ENCODE measurements around the gene LTBP4. TPM values are rescaled to one million over a fixed set of nuclear protein-coding genes. Genes with fewer than 3 reads are reported as not detected.
A peak's percentile ranks its signal among the peaks of the same experiment; 100 is the strongest.

The LTBP4 gene, protein sequence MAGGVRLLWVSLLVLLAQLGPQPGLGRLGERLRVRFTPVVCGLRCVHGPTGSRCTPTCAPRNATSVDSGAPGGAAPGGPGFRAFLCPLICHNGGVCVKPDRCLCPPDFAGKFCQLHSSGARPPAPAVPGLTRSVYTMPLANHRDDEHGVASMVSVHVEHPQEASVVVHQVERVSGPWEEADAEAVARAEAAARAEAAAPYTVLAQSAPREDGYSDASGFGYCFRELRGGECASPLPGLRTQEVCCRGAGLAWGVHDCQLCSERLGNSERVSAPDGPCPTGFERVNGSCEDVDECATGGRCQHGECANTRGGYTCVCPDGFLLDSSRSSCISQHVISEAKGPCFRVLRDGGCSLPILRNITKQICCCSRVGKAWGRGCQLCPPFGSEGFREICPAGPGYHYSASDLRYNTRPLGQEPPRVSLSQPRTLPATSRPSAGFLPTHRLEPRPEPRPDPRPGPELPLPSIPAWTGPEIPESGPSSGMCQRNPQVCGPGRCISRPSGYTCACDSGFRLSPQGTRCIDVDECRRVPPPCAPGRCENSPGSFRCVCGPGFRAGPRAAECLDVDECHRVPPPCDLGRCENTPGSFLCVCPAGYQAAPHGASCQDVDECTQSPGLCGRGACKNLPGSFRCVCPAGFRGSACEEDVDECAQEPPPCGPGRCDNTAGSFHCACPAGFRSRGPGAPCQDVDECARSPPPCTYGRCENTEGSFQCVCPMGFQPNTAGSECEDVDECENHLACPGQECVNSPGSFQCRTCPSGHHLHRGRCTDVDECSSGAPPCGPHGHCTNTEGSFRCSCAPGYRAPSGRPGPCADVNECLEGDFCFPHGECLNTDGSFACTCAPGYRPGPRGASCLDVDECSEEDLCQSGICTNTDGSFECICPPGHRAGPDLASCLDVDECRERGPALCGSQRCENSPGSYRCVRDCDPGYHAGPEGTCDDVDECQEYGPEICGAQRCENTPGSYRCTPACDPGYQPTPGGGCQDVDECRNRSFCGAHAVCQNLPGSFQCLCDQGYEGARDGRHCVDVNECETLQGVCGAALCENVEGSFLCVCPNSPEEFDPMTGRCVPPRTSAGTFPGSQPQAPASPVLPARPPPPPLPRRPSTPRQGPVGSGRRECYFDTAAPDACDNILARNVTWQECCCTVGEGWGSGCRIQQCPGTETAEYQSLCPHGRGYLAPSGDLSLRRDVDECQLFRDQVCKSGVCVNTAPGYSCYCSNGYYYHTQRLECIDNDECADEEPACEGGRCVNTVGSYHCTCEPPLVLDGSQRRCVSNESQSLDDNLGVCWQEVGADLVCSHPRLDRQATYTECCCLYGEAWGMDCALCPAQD (N-terminal part only)
- total RNA-seq, result 100 to 1,000 TPM; 687 to 905 TPM

DNA sequence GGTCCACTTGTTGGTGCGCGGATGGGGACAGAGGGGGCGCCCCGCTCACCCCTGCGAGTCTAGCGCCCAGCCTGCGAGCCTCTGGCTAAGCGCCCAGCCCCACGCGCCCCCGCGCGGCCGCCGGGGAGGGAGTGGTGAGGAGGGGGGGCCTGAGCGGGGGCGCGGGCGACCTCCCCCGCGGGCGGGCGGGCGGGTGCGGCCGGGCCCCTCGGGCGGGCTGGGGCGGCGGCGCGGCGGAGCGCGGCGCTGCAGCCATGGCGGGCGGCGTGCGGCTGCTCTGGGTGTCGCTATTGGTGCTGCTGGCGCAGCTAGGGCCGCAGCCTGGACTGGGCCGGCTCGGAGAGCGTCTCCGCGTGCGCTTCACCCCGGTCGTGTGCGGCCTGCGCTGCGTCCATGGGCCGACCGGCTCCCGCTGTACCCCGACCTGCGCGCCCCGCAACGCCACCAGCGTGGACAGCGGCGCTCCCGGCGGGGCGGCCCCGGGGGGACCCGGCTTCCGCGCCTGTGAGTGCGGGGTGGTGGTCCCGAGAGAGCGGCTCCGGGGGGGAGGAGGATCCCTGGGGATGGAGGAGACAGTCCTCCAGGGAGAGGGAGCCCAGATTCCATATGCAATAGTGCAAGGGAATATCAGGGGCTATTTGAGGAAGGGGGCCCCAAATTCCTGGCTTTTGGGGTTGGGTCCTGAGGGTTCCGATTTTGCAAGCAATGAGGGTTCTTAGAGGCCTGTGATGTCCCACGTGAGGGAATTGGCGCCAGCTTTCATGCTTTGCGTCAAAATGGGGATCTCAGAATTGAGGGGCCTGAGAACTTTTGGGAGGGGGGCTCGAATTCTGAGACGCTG lies at the start of gene LTBP4:
Gene LTBP4 (plus strand): TSS at position 236 of the 841 bp plus-strand sequence. CDS start 19 bp downstream, at position 255.
- H3K4me3 ChIP-seq, result peak within 1 kb of the TSS; percentile 91
- DNase-seq (ENCODE audit: low spot score) (no peak), ATAC-seq (ENCODE audit: insufficient number of reproducible peaks, low FRiP score, low read depth) (no peak)
- TF ChIP-seq, protein P1, sequence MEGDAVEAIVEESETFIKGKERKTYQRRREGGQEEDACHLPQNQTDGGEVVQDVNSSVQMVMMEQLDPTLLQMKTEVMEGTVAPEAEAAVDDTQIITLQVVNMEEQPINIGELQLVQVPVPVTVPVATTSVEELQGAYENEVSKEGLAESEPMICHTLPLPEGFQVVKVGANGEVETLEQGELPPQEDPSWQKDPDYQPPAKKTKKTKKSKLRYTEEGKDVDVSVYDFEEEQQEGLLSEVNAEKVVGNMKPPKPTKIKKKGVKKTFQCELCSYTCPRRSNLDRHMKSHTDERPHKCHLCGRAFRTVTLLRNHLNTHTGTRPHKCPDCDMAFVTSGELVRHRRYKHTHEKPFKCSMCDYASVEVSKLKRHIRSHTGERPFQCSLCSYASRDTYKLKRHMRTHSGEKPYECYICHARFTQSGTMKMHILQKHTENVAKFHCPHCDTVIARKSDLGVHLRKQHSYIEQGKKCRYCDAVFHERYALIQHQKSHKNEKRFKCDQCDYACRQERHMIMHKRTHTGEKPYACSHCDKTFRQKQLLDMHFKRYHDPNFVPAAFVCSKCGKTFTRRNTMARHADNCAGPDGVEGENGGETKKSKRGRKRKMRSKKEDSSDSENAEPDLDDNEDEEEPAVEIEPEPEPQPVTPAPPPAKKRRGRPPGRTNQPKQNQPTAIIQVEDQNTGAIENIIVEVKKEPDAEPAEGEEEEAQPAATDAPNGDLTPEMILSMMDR (IDR thresholded peaks at IDR 0.05), result no peak
- H3K27me3 ChIP-seq (replicated peaks; ENCODE audit: insufficient read depth), result no peaks in the 10 kb centered on the region
- peaks cover 47 to 68% of the 10 kb centered on the region in 2 donors for H3K4me1 ChIP-seq (ENCODE audit: control insufficient read depth in 1 of 2, low read depth in 2 of 2)
- H3K27ac ChIP-seq, result peak within 1 kb of the TSS; percentile 93 to 97
- no peaks in the 10 kb centered on the region for H3K36me3 ChIP-seq
- no peaks in the 10 kb centered on the region for H3K9me3 ChIP-seq

- no peaks in the 10 kb centered on the region for H3K4me1 ChIP-seq (ENCODE audit: control insufficient read depth in 1 of 2, low read depth in 2 of 2)
- no peak overlapping the region for H3K4me3 ChIP-seq
- DNase-seq (ENCODE audit: low spot score) (no peak), ATAC-seq (ENCODE audit: insufficient number of reproducible peaks, low FRiP score, low read depth) (no peak)
- H3K27ac ChIP-seq, result no peak overlapping the region
- H3K27me3 ChIP-seq (replicated peaks; ENCODE audit: insufficient read depth), result no peaks in the 10 kb centered on the region
- no peaks in the 10 kb centered on the region for H3K36me3 ChIP-seq
- no peaks in the 10 kb centered on the region for H3K9me3 ChIP-seq
- TF ChIP-seq, protein P1 (IDR thresholded peaks at IDR 0.05), result no peak
Measured at GRCh38 chr19:40552848-40553247, 48.3 kb upstream of the LTBP4 start.

DNA sequence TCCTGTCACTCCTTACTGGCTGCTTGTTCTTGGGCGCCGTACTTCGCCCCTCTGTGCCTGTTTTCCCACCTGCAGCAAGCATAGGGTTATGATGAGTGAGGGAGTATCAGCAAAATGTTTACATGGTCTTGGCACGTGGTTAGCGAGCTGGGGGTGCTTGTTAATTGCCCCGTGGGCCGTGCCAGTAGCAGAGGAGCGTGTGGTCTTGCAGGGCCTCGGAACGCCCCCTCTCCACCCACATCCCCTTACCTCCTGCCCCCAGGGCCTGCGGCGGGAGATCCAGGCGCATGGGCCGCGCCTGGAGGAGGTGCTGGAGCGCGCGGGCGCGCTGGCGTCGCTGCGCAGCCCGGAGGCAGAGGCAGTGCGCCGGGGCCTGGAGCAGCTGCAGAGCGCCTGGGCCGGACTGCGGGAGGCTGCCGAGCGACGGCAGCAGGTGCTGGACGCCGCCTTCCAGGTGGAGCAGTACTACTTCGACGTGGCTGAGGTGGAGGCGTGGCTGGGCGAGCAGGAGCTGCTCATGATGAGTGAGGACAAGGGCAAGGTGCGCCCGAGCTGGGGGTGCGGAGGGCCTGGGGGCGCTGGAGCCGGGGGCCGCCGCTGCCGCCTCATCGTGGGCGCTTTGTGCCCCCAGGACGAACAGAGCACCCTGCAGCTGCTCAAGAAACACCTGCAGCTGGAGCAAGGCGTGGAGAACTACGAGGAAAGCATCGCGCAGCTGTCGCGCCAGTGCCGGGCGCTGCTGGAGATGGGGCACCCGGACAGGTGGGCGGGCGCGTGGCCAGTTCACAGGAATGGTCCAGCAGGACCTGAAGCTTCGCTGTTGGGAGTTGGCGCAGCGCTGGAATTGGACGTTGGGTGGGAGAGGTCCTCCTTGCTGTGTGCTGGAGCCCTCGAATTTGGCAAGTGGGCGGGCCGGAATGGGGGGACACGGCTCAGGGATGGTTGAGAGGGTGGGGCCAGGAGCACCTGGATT lies 47.0 kb upstream of the LTBP4 start:
- no peak for ATAC-seq (ENCODE audit: insufficient number of reproducible peaks, low FRiP score, low read depth)
- H3K27ac ChIP-seq, result no peak overlapping the region
- no peaks in the 10 kb centered on the region for H3K36me3 ChIP-seq
- DNase-seq (ENCODE audit: low spot score), result no peak
- no peaks in the 10 kb centered on the region for H3K4me1 ChIP-seq (ENCODE audit: control insufficient read depth in 1 of 2, low read depth in 2 of 2)
- no peak overlapping the region for H3K4me3 ChIP-seq
- TF ChIP-seq, protein P1 (IDR thresholded peaks at IDR 0.05), result no peak
- H3K9me3 ChIP-seq, result no peaks in the 10 kb centered on the region
- no peaks in the 10 kb centered on the region for H3K27me3 ChIP-seq (replicated peaks; ENCODE audit: insufficient read depth)

DNA sequence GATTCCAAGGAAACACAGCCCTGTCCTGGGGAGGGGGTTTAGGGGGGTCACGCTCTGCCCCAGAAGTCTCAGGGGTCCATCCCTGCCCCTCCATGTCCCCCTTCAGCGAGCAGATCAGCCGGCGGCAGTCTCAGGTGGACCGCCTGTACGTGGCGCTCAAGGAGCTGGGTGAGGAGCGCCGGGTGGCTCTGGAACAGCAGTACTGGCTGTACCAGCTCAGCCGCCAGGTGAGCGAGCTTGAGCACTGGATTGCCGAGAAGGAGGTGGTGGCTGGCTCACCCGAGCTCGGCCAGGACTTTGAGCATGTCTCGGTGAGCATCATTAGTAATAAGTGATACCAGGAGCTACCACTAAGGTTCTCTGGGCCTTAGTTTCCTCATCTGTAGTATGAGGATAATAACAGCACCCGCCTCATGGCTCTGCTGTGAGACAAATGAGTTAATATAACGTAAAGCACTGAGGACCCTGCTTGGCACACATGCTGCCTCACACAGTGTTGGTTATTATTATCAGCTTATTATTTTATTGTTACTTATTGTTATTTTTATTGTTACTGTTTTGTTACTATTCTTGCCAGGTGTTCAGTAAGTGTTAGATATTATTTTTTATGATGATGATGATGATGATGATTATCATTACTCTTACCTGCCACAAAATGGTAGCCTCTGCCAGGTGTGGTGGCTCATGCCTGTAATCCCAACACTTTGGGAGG lies 45.0 kb upstream of the LTBP4 start:
- Histone ChIP-seq H3K36me3 (no peaks in the 10 kb centered on the region), H3K27ac (no peak overlapping the region), H3K4me1 (ENCODE audit: control insufficient read depth in 1 of 2, low read depth in 2 of 2) (no peaks in the 10 kb centered on the region), H3K27me3 (replicated peaks; ENCODE audit: insufficient read depth) (no peaks in the 10 kb centered on the region), H3K9me3 (no peaks in the 10 kb centered on the region), H3K4me3 (no peak overlapping the region)
- no peak for DNase-seq (ENCODE audit: low spot score)
- ATAC-seq (ENCODE audit: insufficient number of reproducible peaks, low FRiP score, low read depth), result no peak
- TF ChIP-seq, protein P1 (IDR thresholded peaks at IDR 0.05), result no peak
